GM21423 (cell line): ENCODE measurements around the gene MAGI3.
"Not testable (repeated sequence)": the region's sequence is repeated elsewhere in the genome, so short reads cannot be mapped to it uniquely, and the experiment has no call there.

ENCODE experiments used
- ATAC-seq: cut with Tn5 transposase; IDR thresholded peaks from one replicate; pipeline ENCODE4 v1.9.1; 2021; ENCODE audit warnings: mild to moderate bottlenecking, moderate library complexity; ENCODE audit not compliant: unreplicated experiment

MAGI3 gene

DNA sequence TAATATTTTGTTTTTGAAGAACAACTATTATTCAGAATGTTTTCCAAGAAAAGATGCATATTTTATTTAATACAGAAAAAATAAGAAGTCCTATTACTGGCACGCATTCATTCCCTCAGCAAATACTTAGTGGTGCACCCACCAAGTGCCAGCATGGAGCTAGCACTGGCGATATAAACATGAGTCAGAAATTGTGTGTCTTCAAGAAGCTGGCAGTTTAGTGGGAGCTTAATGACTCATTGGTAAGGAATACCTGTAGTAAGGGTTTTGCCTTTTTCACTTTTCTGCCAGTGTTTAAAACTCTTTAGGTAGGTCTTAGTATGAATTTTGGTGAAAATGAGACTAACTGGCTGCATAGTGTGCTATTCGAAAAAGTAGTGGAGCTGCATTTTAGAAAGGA lies 6.3 kb downstream of the MAGI3 start:
- ATAC-seq, result no peak

DNA sequence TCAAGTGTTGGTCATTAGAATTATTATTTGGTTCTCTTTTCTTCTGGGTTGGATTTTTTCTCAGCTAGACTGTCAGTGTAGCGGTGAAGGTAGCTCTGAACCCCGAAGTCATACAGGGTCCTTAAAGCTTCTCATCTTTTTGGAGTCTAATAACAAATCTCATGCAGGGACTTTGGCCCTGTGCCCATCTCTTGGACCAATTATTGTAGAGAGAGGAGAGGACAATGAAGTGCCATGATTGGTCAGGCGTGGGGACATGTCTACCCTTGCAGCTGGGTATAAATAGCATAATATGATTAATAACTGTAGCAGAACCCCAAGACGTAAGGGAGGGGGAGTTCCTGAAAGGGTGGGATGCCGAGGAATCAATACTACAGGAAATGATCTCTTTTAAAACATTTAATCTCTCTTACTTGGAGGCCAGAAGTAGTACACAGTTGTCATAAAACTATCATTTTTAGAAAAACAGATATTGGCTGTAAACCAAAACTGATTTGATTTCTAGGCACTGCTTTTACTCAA lies 8.8 kb downstream of the MAGI3 start:
- no peak for ATAC-seq

- ATAC-seq, result no peak
Measured at GRCh38 chr1:113401067-113401466, 10.8 kb downstream of the MAGI3 start.

DNA sequence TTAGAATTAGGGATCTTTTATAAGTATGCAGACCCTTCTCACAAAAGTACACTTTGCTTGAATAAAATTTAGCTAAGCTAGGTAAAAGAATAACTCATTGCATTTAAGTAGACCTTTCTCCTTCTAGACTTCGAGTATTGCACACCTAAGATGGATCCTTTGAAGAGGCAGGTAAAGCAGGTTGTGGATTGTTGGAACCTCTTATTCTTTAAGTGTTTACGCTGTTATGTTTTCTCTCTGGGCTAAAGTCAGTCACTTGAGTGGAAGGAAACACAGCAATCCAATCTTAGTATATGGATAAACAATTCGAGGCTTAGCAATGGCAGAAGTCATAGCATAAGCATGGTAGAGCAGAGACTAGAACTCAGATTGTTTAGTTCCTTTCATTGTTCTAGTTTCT lies 11.4 kb downstream of the MAGI3 start:
- ATAC-seq, result no peak

GRCh38 chr1:113403065-113403464 lies 12.8 kb downstream of the MAGI3 start:
- no peak for ATAC-seq

GRCh38 chr1:113405573-113405972 lies 15.3 kb downstream of the MAGI3 start:
- no peak for ATAC-seq

GRCh38 chr1:113406149-113406548 lies 15.8 kb downstream of the MAGI3 start:
- ATAC-seq, result not testable (repeated sequence)

DNA sequence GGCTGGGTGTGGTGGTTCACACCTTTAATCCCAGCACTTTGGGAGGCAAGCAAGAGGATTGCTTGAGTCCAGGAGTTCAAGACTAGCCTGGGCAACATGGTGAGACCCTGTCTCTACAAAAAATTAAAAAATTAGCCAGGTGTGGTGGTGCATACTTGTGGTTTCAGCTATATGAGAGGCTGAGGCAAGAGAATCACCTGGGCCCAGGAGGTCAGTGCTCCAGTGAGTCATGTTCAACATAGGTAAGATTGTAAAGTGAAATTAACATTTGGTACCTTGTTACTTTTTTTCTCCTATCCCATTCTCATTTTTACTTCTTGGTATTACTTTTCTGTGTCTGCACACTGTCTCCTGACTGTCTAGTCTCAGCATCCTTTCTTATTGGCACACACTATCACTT lies 19.0 kb downstream of the MAGI3 start:
- ATAC-seq, result no peak

DNA sequence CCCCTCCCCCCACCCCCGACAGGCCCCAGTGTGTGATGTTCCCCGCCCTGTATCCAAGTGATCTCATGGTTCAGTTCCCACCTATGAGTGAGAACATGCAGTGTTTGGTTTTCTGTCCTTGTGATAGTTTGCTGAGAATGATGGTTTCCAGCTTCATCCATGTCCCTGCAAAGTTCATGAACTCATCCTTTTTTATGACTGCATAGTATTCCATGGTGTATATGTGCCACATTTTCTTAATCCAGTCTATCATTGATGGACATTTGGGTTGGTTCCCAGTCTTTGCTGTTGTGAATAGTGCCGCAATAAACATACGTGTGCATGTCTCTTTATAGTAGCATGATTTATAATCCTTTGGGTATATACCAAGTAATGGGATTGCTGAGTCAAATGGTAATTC lies 21.7 kb downstream of the MAGI3 start:
- not testable (repeated sequence) for ATAC-seq

DNA sequence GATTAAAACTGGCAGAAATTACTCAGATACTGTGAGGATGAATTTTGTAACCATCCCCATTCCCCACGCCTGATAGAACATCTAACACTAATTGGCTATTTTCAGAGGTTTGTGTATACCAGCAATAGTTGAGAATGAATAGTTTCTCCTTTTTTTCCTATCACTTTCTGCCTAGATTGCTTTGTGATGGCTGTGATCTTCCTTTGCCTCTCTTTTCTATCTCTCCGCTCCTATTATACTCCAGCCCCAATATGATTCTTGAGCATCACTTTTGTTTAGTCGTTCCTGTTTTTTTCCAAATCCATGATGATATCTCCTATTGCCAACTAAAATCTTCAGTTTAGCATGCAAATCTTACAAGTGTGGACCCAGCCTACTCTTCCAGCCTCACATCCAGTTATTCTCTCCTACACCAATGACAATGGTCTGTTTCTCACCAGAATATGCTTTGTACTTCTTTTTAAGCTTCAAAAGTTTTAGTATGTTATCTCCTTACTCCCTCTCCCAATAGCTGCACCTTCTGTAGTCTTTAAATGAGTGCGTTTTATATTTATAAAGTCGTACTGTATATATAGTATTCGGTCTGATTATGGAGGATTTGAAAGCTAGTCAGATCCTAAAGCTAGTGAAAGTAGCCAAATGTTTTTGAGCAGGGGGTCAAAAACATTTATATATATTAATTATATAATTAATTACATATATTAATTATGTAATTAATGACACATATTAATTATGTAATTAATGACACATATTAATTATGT lies 25.2 kb downstream of the MAGI3 start:
- no peak for ATAC-seq

- not testable (repeated sequence) for ATAC-seq
Measured at GRCh38 chr1:113416071-113416470, 25.8 kb downstream of the MAGI3 start.

GRCh38 chr1:113416496-113416895 lies 26.2 kb downstream of the MAGI3 start:
- ATAC-seq, result no peak

- no peak for ATAC-seq
Measured at GRCh38 chr1:113422315-113423068, 32.2 kb downstream of the MAGI3 start.

GRCh38 chr1:113423826-113424225 lies 33.5 kb downstream of the MAGI3 start:
- no peak for ATAC-seq

DNA sequence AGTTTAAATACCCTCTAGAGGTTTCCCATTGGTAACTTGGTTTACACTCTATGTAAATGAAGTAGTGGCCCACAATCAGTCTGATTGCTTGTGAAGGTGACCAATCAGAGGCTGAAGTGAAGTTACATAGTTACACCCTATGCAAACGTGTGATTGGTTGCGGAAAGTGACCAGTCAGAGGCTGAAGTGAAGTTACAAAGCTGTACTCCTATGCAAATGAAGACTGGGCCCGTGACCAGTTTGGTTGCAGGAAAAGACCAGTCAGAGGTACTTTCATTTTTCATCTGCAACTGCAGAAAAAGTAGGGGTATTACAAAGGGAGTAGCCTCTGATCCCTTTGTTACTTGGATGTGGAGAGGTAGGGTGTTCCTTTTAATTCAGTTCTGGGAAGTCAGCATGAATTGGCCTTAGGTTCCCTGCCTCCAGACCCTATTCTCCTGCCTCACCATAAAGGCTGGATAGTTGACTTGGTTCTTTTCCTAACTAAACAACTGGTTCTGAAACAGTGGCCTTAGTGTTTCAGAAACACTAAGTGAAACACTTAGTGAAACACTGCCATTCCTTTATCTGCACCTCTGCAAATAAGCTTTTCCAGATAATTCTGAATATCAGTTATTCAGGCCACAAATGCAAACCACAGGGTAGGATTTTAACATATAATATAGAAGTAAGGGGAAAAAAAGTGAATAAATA lies 39.3 kb downstream of the MAGI3 start:
- no peak for ATAC-seq

GRCh38 chr1:113433184-113433583 lies 42.9 kb downstream of the MAGI3 start:
- ATAC-seq, result no peak

- ATAC-seq, result no peak
Measured at GRCh38 chr1:113434081-113434873, 44.0 kb downstream of the MAGI3 start.

DNA sequence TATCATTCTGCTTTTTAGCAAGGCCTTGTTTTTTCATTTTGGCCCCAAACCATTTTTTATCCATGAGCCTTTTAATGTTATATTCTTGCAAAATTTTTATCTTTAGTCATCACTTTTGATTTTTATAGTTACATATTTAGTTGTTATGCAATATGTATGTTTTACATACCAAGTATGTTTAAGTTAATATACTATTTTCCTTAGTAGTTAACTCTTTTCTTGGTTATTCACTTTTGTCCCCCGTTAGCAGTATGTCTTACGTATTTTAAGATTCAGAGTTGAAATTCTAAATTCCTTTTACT lies 44.5 kb downstream of the MAGI3 start:
- no peak for ATAC-seq

- ATAC-seq, result no peak
Measured at GRCh38 chr1:113437554-113438341, 47.4 kb downstream of the MAGI3 start.
